Muscle of arm (tissue), 12 donors: ENCODE data around the gene ARHGDIB. TPM values are rescaled to one million over a fixed set of nuclear protein-coding genes. Genes with fewer than 3 reads are reported as not detected.
A peak's percentile ranks its signal among the peaks of the same experiment; 100 is the strongest.

Experiments used
- DNase-seq: peaks from one replicate; pipeline ENCODE4 v3.0.0-alpha.2; 2013
- polyA plus RNA-seq, 12 donors: library from polyadenylated mRNA; unstranded; fragments of 120-200 nt; gene quantifications; one replicate each; pipeline ENCODE4 v1.2.1, GENCODE V29; 2013; ENCODE audit not compliant: insufficient read length in 12 of 12

ARHGDIB gene
- polyA plus RNA-seq, 12 donors, result 30.3 to 111 (median 39.5) TPM; not detected in 1

DNA sequence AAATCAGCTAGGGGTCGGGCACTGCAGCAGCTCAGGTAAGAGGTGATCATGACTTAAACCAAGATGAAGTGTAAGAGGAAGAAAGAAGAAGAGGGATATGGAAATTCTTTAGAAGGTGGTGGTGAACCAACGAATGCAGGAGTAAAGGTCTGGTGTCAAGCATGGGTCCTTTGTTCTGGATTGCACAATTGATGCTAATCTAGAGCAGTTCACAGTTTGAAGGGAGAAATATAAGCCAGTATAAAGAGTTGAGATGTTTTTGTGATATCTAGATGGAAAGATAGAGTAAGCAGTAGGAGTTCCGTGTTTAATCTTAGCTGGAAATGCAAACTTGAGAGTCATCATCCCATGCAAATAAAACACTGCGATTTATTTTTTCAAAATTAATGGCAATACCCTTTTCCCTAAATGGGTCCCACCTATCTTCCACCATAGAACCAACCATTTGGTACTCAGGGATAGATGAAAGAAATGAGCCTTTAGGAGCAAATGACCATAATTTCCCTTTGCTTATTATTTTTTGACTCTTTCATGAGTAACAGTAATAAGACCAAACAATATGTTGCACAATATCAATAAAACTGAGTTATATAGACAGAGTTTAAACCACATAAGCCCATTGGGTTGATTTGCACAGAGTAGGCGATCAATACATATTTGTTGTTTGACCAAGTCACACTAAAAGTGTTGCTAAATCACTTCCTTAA lies 60.7 kb downstream of the ARHGDIB start:
- DNase-seq, result no peak

DNA sequence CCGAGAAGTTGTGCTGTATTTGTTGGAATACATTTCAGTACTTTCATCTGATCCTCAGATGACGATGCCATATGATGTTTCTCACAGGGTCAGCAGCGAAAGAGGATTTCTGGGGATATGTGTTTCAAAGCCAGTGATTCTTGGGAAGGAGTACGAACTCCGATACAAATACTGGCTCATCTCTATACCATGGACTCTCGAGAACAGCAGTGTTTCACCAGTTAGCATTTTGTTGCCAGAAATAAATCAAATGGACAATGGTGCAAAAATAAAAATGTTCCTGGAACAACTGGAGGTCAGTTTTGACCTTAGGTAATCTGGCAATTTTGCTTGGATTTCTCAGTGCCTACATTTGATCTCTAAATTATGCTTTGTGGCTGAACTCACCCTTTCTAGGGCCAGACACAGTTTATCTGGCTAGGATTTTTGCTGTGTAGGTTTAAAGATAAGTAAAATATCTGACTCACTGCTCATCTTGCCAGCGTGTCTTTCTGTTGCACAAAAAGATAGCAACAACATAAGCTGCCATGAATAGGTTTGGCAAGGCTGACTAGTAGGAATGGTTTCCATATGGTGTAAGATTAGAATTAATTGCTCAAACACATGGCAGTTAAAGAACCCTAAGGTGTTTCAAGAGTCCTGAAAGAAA lies 64.8 kb downstream of the ARHGDIB start:
- peak; percentile 84 for DNase-seq

DNA sequence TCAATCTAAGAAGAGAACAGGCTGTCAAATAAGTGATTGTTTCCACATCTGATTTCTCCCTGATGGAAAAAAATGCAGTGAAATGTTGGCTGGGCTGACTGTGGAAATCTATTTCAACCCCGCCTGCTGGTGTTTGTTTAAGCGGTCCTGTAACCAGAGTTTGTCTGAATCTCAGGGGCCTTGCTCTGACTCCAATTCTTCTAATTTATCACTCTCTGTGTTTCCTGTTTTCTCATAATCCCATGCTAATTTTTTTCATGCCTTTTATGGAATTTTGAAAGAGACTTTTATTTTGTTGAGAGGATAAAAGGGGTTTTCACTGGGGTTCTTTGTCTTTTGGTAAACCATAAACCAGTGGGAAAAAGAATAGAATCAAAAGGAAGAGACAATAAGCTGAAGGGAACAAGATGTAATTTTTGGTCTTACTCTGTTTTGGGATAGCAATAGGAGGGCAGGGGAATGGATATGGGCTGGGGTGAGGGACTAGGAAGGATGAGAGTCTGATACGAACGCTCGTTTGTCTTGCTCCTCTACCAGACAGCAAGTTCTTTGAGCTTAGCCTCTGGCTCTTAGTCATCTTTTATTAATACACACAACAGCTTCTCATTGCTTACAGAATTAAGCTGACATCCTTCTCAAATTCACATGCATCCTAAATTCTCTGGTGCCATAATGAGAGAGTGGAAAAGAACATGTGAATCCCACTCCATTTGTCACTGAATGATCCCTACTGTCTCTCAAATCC lies 67.7 kb downstream of the ARHGDIB start:
- DNase-seq, result no peak

DNA sequence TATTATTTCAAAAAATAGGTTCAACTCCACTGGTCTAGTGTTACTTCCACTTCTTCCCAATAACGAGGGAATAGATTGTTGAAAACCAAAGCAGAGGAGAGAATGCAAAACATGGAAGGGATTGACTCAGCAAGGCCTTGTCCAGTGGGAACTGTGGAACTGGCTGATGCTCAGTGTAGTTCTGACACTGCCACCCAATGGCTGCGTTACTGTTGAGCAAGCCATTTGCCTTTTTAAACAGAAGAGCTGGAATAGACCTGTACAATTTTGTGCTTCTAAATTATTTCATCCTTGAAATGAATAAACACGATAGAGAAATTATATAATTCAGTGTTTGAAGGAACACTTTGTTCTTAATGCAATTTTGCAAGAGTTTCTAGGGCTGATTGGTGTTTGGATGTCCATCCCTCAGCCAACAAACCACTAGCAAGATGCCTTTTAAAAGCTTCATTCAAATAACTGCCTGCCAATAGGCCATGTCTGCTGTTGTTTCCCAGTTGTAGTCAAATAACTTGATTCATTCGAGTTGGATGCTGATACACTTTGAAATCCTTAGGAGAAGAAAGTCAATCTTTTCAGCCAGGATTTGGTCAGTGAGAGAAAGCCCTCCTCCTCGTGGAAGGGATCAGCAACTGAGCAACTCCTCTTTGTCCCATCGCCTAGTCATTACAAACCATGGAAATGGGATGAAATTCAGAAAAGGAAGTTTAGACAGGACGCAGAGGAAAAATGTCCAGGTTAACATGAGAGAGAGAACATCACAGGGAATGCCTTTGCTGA lies 68.5 kb downstream of the ARHGDIB start:
- peak; percentile 79 for DNase-seq

Other genes starting within 250 kb of the ARHGDIB start
- gene WBP11, start 158.1 kb downstream of the ARHGDIB start, polyA plus RNA-seq, result 10 to 100 TPM in 11 of 12 donors, not detected in 1; 57.7 to 87.1 (median 67.1) TPM
- gene C12orf60, start 157.9 kb downstream of the ARHGDIB start, polyA plus RNA-seq, result 1 to 10 TPM in 9 of 12 donors, under 1 TPM in 1, not detected in 2; 0.87 to 2.3 (median 1.3) TPM
- gene SMCO3, start 147.4 kb downstream of the ARHGDIB start, polyA plus RNA-seq, result under 1 TPM in 9 of 12 donors, not detected in 3; 0.05 to 0.39 (median 0.20) TPM
- under 1 TPM in 8 of 12 donors, not detected in 4; 0.05 to 0.43 (median 0.30) TPM for gene ART4, start 118.1 kb downstream of the ARHGDIB start, polyA plus RNA-seq
- 100 to 1,000 TPM in 11 of 12 donors, not detected in 1; 117 to 441 (median 236) TPM for gene MGP, start 75.7 kb downstream of the ARHGDIB start, polyA plus RNA-seq
- gene ERP27, start 23.1 kb downstream of the ARHGDIB start, polyA plus RNA-seq, result 1 to 10 TPM in 1 of 12 donors, under 1 TPM in 9, not detected in 2; 0.18 to 1.7 (median 0.31) TPM
- gene PDE6H, start 11.4 kb upstream of the ARHGDIB start, polyA plus RNA-seq, result not detected